Activated CD8-positive, alpha-beta memory T cell treated with anti-CD3 and anti-CD28 coated beads for 48 hours (primary cell): ENCODE measurements around the gene NR1H2.

Experiments used
- DNase-seq, 3 experiments: peaks; one replicate each; pipeline ENCODE4 v3.0.0-alpha.2; 2020; ENCODE audit warnings: low read depth in 2 of 3, low spot score in 2 of 3

The NR1H2 gene

DNA sequence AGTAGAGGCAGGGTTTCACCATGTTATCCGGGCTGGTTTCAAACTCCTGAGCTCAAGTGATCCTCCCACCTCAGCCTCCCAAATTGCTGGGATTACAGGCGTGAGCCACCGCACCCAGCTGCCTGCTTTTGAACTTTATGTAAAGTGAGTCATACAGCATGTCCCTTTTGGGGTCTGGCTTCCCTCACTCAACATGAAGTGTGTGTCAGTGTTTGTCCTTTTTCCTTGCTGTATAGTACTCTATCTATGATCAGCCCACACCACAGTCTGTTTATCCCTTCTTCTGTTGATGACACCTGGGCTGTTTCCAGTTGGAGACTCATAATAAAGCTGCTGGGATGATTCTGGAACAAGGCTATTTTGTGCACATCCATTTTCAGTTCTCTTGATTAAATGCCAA lies 44.6 kb downstream of the NR1H2 start:
- no peak for DNase-seq

DNA sequence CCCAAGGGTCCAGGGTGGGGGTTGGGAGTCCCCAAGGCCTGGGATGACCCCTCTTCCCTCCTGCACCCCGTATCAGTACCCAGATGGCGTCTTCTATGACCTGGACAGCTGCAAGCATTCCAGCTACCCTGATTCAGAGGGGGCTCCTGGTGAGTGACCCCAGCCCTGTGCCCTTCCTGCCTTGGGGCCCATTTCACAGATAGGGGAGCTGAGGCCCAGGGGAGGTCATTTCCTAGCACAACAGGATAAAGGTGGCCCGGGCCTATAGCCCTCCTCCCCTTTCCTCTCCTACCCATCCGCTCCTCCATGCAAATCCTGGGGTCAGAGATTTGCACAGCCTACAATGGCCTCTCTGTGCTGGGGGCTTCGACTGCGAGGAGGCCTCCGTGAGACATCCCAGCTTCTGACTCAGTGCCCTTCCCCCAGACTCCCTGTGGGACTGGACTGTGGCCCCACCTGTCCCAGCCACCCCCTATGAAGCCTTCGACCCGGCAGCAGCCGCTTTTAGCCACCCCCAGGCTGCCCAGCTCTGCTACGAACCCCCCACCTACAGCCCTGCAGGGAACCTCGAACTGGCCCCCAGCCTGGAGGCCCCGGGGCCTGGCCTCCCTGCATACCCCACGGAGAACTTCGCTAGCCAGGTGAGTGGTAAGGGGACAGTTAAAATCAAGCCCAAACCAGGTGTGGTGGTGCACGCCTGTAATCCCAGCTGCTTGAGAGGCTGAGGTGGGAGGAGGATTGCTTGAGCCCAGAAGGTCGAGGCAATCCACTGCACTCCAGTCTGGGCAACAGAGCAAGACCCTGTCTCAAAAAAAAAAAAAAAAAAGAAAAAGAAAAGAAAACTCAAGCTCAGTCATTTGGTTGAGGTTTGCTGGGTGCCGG lies 46.4 kb downstream of the NR1H2 start:
- no peak for DNase-seq

DNA sequence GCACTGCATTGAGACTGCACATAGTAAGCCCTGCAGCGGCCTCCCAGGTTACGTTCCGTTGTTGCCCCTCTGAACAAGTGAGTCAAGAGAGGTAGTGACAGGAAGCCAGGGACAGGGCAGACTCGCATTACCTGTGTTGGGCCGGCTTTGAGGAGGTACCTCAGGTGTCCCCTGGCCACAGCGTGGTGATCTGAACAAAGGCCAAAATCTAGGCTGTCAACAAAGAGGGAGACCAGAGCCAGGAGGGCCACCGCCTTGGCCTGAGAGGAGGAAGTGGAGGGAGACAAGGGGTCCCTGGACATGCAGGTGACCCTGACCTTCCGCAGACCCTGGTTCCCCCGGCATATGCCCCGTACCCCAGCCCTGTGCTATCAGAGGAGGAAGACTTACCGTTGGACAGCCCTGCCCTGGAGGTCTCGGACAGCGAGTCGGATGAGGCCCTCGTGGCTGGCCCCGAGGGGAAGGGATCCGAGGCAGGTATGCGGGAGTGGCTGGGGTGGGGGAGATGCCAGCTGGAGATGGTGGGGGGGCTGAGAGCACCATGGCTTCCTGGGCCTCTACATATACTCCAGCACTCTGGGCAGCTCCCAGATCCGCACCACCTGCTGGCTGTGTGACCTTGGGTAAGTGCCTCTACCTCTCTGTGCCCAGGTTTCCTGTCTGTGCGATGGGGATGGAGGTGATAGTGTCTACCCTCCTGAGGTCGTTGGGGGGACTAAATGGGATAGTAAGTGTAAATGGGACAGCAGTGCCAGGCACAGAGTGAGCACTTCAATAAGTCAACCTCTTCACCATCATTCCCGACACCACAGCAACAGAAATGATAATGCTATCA lies 47.2 kb downstream of the NR1H2 start:
- no peak for DNase-seq

DNA sequence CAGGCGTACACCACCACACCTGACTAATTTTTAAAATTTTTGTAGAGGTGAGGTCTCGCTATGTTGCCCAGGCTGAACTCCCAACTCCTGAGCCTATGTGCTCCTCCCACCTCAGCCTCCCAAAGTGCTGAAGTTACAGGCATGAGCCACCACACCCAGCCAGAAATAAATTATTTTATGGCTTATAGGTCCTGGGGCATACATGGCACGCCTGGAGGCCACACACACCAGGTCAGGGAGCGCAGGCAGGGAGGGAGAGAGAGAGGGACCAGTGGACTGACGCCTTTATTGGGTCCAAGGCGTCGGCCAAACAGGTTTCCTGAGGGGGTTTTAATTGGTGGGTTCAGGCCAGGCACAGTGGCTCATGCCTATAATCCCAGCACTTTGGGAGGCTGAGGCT lies 49.3 kb downstream of the NR1H2 start:
- DNase-seq: no peak

DNA sequence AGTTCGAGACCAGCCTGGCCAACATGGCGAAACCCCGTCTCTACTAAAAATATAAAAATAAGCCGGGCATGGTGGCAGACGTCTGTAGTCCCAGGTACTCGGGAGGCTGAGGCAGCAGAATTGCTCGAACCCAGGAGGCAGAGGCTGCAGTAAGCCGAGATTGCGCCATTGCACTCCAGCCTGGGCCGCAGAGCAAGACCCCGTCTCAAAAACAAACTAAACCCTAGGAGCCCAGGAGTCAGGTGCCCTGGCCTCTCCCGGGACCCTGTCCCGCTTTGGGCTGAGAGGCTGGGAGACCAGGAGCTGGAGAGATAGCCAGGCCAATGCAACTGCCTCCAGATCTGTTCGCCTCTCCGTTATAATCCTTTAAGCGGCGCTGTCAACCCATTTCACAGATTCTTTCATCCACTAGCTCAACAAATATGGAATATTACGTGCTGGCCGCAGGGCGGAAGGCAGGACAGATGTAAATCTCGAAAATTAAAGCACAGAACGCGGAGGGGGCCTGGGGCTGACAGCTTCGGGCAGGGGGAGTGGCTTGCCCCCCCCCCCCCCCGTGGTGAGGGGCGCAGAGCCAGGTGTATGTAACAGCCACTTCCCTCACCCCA lies 51.2 kb downstream of the NR1H2 start:
- no peak for DNase-seq

DNA sequence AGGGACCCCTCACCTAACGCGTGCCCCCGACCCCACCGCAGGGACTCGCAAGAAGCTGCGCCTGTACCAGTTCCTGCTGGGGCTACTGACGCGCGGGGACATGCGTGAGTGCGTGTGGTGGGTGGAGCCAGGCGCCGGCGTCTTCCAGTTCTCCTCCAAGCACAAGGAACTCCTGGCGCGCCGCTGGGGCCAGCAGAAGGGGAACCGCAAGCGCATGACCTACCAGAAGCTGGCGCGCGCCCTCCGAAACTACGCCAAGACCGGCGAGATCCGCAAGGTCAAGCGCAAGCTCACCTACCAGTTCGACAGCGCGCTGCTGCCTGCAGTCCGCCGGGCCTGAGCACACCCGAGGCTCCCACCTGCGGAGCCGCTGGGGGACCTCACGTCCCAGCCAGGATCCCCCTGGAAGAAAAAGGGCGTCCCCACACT lies 51.8 kb downstream of the NR1H2 start:
- DNase-seq: no peak

DNA sequence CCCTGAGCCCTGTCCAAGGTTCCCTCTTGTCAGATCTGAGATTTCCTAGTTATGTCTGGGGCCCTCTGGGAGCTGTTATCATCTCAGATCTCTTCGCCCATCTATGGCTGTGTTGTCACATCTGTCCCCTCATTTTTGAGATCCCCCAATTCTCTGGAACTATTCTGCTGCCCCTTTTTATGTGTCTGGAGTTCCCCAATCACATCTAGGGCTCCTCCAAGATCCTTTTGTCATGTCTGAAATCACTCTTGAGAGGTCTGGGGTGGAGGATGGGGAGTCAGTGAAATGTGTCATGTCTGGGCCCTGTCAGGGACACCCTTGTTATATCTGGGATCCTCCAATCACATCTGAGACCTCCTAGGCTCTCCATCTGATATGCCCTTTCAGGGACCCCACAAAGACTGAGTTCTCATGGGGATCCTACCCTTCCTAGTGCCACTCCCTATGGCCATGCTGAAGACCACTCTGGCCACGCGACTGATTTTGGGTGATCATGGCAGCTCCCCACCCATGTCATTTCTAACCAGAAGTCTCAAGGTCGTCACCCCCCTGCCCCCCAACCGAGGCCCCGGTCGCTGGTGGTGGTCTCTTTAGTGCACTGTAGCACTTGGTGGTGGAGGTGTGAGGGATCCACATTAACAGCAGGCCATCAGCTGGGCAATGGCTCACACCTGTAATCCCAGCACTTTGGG lies 52.7 kb downstream of the NR1H2 start:
- DNase-seq: no peak

DNA sequence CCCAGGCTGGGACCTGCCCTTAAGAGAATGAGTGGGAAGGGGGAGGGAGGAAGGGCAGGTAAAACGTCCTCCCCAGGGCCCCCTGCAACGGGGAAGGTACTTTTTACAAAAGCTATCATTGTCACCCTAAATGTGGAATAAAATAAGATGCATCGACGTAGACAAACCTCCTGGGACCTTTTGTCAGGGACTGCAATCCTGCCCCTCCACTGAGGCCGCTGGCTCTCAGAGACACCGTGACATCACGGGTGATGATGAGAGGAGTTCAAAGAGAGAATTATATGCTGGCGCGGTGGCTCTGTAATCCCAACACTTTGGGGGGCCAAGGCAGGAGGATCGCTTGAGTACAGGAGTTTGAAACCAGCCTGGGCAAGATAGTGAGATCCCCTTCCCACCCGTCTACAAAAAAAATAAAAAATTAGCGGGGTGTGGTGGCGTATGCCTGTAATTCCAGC lies 54.7 kb downstream of the NR1H2 start:
- no peak for DNase-seq

DNA sequence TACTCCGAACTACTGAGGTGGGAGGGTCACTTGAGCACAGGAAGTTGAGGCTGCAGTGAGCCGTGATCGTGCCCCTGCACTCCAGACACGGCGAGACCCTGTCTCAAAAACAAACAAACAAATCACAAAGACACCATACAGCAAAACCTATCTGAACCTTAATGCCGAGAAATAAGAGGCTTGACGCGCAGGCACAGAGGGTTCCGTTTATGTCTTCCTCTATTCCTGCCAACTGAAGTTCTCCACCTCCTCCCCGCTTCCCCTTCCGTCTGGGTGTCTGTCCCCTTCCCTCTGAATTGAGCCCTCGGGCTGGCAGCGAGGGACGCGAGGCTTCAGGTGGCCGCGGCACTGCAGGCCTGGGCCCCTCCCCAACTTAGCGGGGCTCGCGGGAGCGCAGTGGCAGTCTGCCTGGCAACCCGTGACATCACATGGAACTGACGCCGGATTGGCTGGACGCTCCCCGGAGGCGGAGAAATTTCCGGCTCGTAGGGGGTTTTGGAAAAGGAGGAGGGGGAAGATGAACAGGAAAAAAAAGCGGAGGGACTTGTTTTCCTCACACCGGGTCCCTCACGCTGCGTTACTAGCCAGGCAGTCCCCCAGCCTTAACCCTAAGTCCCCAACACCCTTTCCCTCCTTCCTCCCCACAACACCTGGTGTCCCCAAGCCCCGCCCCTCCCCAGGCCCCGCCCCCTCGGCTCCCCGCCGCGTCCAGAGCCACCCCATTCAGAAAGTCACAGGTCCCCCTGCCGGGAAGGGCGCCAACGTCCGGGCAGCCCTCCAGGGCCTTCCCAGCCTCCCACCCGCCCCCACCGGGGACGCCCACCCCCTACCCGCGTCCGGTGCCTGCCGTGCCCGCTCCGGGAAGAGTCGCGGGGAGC lies 55.3 kb downstream of the NR1H2 start:
- peak; percentile 62 to 91 (median 89) for DNase-seq

DNA sequence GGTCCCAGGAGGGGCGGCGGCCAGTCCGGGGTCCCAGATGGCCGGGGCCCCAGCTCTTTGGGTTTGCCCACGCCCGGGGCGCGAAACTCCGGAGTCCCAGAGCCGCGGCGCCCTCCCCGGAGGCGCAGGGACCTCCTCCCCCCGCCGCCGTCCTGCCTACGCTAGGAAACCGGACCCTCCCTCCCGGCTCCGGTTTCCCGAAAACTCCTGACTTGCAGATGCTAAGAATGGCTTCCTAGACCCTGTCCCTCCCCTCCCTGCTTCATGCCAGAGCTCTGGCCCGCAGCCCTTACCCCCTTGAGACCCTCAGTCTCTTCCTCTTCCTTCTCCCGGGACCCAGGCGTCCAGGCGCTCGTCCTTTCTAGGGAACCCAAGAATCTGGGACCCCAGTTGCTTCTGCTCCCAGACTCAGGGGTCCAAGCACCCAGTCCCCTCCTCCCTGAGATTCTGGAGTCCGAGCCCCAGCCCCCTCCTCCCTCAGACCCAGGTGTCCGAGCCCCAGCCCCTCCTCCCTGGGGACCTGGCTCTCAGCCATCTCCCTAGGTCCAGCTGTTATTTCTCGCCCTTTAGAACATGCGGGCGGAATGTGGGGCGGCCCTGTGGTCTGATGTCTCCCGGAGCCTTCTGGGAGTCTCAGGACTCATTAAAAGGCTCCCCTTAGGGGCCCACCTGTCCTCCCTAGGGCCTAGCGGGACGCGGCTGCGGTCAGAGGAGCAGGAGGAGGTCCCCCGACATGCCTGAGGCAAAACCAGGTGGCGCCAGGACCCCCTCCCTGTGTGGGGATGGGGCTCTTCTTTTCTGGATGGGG lies 56.2 kb downstream of the NR1H2 start, which contains the start of gene MYBPC2:
TSS of gene MYBPC2 (plus strand) at position 672 of the 808 bp plus-strand sequence. CDS start at position 734, 62 bp downstream.
- no peak for DNase-seq
